Measurements from ENCODE around the gene ADGRV1. TPM values are rescaled to one million over a fixed set of nuclear protein-coding genes. Genes with fewer than 3 reads are reported as not detected.
"Not testable (repeated sequence)": the region's sequence is repeated elsewhere in the genome, so short reads cannot be mapped to it uniquely, and the experiment has no call there.

ADGRV1 gene
- total RNA-seq, 1 experiment from 2014 or later: 0.45 TPM

DNA sequence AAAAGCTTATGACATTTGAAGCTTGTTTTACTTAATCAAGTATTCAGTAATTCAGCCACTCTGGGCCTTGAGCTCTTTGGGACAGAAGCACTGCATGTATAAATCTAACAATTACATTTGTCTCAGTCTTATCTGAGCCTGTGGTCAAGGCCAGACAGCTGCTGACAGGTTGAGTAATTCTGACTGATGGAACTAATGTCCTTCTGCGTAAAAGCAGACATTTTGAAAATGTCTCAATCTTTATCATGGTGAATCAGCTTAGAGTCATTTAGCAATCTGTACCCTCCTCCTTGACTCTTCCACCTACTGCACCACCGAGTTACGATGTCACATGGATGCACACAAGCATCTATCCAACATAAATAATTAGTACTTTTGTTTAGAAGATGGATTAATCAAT is 424.6 kb downstream of the ADGRV1 start:
- peak; percentile 74 for DNase-seq (ENCODE audit: low read depth)

GRCh38 chr5:90983711-90984124 is 425.1 kb downstream of the ADGRV1 start:
- DNase-seq (ENCODE audit: low read depth): no peak

DNA sequence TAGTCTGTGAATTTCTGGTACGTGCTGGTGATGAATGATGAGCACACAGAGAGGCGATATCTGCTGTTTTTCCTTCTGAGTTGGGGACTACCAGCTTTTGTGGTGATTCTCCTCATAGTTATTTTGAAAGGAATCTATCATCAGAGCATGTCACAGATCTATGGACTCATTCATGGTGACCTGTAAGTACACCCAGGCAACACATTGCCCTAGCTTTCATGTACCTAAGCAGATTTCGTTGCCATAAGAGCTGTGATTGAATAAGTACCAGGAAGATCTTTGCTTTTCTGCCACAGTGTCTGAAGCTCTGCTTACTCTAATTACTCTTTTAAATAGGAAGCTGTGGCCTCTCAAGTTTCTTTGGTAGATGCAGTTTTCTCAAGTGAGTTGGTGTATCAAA is 426.7 kb downstream of the ADGRV1 start:
- DNase-seq (ENCODE audit: low read depth): no peak

- DNase-seq (ENCODE audit: low read depth): no peak
Measured at GRCh38 chr5:90987726-90988125, 429.1 kb downstream of the ADGRV1 start.

GRCh38 chr5:90991201-90991600 is 432.6 kb downstream of the ADGRV1 start:
- no peak for DNase-seq (ENCODE audit: low read depth)

GRCh38 chr5:90994796-90995195 is 436.2 kb downstream of the ADGRV1 start:
- DNase-seq (ENCODE audit: low read depth): peak; percentile 6

GRCh38 chr5:90996089-90996488 is 437.5 kb downstream of the ADGRV1 start:
- DNase-seq (ENCODE audit: low read depth): no peak

- DNase-seq (ENCODE audit: low read depth): no peak
Measured at GRCh38 chr5:90997082-90997481, 438.5 kb downstream of the ADGRV1 start.

GRCh38 chr5:91000743-91001142 is 442.1 kb downstream of the ADGRV1 start:
- DNase-seq (ENCODE audit: low read depth): no peak

GRCh38 chr5:91006713-91007112 is 448.1 kb downstream of the ADGRV1 start:
- DNase-seq (ENCODE audit: low read depth): no peak

GRCh38 chr5:91007251-91007650 is 448.7 kb downstream of the ADGRV1 start:
- DNase-seq (ENCODE audit: low read depth): no peak

GRCh38 chr5:91007780-91008402 is 449.3 kb downstream of the ADGRV1 start:
- DNase-seq (ENCODE audit: low read depth): no peak

GRCh38 chr5:91010090-91010489 is 451.5 kb downstream of the ADGRV1 start:
- DNase-seq (ENCODE audit: low read depth): no peak

DNA sequence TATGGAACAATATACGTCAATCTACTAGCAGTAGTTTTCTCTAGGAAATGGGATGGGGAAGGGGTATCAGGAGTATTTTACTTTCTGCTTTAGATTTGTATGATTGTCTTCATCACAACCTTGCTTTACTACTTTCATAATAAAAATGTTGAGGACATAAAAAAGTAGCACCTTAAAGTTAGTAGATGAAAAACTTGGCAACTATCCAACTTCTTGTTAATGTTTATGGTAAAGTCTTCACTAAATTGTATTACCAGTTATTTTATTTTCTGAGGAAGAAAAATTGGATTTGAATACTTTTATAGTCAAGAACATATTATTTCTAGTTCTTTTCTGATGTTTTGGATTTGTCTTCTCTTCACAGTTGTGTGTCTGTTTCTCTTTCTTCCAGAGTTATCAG is 452.4 kb downstream of the ADGRV1 start:
- no peak for DNase-seq (ENCODE audit: low read depth)

DNA sequence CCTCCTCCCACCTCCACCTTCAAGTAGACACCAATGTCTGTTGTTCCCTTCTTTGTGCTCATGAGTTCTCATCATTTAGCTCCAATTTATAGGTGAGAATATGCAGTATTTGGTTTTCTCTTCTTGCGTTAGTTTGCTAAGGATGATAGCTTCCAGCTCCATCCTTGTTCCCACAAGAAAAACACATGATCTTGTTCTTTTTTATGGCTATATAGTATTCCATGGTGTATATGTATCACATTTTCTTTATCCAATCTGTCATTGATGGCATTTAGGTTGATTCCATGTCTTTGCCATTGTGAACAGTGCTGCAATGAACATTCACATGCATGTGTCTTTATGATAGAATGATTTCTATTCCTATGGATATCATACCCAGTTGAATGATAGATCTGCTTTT is 454.3 kb downstream of the ADGRV1 start:
- not testable (repeated sequence) for DNase-seq (ENCODE audit: low read depth)

DNA sequence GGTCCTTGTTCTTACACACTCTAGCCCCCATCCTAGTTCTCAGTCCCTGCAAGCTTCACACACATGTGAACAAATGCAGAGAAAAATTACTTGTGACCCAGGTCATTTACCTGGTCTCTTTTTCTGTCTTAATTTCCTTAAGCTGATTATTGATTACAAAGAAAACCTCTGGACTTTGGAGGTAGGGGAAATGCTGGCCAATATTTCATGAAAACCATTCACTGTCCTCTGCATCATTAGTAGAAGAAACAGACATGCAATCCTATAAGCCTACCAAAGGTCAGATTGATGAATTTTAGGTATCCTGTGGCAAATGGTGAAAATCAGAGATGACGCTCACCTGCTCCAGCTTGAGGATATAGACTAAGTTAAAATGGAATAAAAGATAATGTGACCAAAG is 457.7 kb downstream of the ADGRV1 start:
- no peak for DNase-seq (ENCODE audit: low read depth)

GRCh38 chr5:91016954-91017700 is 458.5 kb downstream of the ADGRV1 start:
- DNase-seq (ENCODE audit: low read depth): peak; percentile 25

- DNase-seq (ENCODE audit: low read depth): no peak
Measured at GRCh38 chr5:91018200-91018599, 459.6 kb downstream of the ADGRV1 start.

DNA sequence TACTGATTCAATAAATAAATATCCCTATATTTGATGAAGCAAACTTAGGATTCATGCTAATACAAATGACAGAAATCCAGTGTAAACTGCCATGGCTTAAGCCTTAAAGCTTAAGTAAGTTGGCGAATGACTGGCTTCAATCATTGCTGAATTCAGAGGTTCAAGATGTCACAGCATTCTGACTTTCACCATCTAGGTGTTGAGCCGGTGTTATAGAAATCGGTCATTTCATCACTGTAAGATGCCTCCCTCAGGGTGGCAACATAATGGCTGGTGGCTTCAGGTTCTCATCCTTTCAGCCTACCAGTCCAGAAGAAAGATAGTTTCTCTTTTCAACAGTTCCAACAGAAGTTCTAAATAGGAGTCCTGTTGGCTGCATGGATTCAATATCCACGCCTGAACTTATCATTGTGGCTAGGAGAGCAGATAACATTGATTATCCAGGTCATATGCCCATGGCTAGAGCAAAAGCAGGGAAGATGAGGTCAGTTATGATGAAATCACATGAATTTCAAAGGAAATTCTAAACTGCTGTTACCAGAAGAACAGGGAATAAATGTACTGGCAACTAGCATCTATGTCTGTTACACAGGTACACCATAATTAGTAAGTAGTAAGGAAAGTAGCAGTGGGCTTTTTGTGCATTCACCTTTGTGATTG is 460.2 kb downstream of the ADGRV1 start:
- no peak for DNase-seq (ENCODE audit: low read depth)

GRCh38 chr5:91020065-91020800 is 461.6 kb downstream of the ADGRV1 start:
- no peak for DNase-seq (ENCODE audit: low read depth)

- no peak for DNase-seq (ENCODE audit: low read depth)
Measured at GRCh38 chr5:91022518-91022917, 463.9 kb downstream of the ADGRV1 start.

GRCh38 chr5:91024206-91024605 is 465.6 kb downstream of the ADGRV1 start:
- no peak for DNase-seq (ENCODE audit: low read depth)
